Measurements from ENCODE around the gene FRMD5.

The FRMD5 gene

GRCh38 chr15:44160796-44161195, 34.3 kb downstream of the FRMD5 start:
- DNase-seq (ENCODE audit: low spot score): no peak

- no peak for DNase-seq (ENCODE audit: low spot score)
Observed at GRCh38 chr15:44159492-44159891, 35.6 kb downstream of the FRMD5 start.

GRCh38 chr15:44158111-44158510, 37.0 kb downstream of the FRMD5 start:
- no peak for DNase-seq (ENCODE audit: low spot score)

- peak; percentile 29 for DNase-seq (ENCODE audit: low spot score)
Observed at GRCh38 chr15:44157679-44158078, 37.4 kb downstream of the FRMD5 start.

- DNase-seq (ENCODE audit: low spot score): no peak
Observed at GRCh38 chr15:44153352-44153751, 41.7 kb downstream of the FRMD5 start.

GRCh38 chr15:44149224-44149623, 45.8 kb downstream of the FRMD5 start:
- DNase-seq (ENCODE audit: low spot score): no peak

- DNase-seq (ENCODE audit: low spot score): no peak
Observed at GRCh38 chr15:44148580-44148979, 46.5 kb downstream of the FRMD5 start.

GRCh38 chr15:44147636-44148035, 47.4 kb downstream of the FRMD5 start:
- DNase-seq (ENCODE audit: low spot score): no peak

- DNase-seq (ENCODE audit: low spot score): no peak
Observed at GRCh38 chr15:44145495-44145894, 49.6 kb downstream of the FRMD5 start.

- DNase-seq (ENCODE audit: low spot score): peak; percentile 15
Observed at GRCh38 chr15:44144992-44145391, 50.1 kb downstream of the FRMD5 start.

GRCh38 chr15:44144184-44144583, 50.9 kb downstream of the FRMD5 start:
- DNase-seq (ENCODE audit: low spot score): no peak

- DNase-seq (ENCODE audit: low spot score): peak; percentile 24
Observed at GRCh38 chr15:44137750-44138149, 57.3 kb downstream of the FRMD5 start.

- no peak for DNase-seq (ENCODE audit: low spot score)
Observed at GRCh38 chr15:44136991-44137477, 58.0 kb downstream of the FRMD5 start.

GRCh38 chr15:44132057-44132456, 63.0 kb downstream of the FRMD5 start:
- DNase-seq (ENCODE audit: low spot score): no peak

GRCh38 chr15:44130778-44131177, 64.3 kb downstream of the FRMD5 start:
- no peak for DNase-seq (ENCODE audit: low spot score)

- no peak for DNase-seq (ENCODE audit: low spot score)
Observed at GRCh38 chr15:44129911-44130310, 65.2 kb downstream of the FRMD5 start.

- DNase-seq (ENCODE audit: low spot score): no peak
Observed at GRCh38 chr15:44128443-44128842, 66.6 kb downstream of the FRMD5 start.

- DNase-seq (ENCODE audit: low spot score): no peak
Observed at GRCh38 chr15:44125879-44126278, 69.2 kb downstream of the FRMD5 start.

GRCh38 chr15:44102675-44103254, 92.3 kb downstream of the FRMD5 start:
- no peak for DNase-seq (ENCODE audit: low spot score)

GRCh38 chr15:44101944-44102343, 93.1 kb downstream of the FRMD5 start:
- DNase-seq (ENCODE audit: low spot score): no peak

GRCh38 chr15:44101286-44101685, 93.8 kb downstream of the FRMD5 start:
- DNase-seq (ENCODE audit: low spot score): no peak

GRCh38 chr15:44099671-44100070, 95.4 kb downstream of the FRMD5 start:
- DNase-seq (ENCODE audit: low spot score): no peak

- no peak for DNase-seq (ENCODE audit: low spot score)
Observed at GRCh38 chr15:44097552-44097951, 97.5 kb downstream of the FRMD5 start.

- no peak for DNase-seq (ENCODE audit: low spot score)
Observed at GRCh38 chr15:44096596-44096995, 98.5 kb downstream of the FRMD5 start.
